ENCODE measurements around the gene SIX3. TPM values are rescaled to one million over a fixed set of nuclear protein-coding genes. Genes with fewer than 3 reads are reported as not detected.

SIX3 gene
- total RNA-seq, 1 donor from 2014 or later = 0.18 TPM

DNA sequence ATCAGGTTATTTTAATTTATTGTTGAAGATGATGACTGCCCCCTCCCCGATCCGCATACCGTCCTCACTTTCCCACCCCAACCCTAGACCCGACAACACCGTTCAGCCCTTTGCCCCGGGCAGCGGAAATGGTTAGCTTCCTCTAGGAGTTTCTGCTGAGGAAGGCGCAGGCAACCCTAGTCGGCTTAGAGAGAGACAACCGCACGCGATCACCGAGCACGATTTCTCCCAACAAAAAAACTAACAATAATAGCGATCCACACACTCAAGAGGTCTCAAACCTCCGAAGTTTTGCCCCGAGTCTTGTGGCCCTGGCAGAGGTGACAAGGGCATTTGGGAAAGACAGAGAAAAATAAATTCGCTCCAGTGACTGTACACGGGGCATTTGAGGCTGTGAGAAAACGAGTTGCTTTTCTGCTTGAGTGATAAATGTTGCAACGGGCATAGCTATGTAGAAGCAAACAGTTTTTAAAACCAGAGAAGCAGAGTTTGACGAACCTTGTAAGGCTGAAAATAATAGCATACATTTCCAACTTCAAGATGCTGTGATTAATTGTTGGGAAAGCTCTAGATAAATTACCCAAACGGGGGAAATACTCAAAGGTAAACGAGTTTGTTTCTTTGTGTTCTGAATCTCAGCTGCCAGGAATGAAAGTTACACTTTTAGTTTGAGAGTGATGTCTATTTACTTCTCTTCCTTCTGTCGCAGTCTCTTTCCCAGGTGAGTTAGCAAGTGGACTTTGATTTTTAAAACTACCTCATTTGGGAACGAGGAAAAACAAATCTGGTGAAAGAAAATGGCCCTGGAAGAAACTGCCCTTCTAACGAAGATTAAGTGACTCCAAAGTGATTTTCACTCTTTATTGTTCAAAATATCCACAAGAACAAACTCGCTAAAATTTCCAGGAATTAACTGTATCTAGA is 11.0 kb upstream of the SIX3 start:
- intact Hi-C loops (cut with micrococcal nuclease) = loop anchor here (5.0 kb wide), 1 partner anchor 128 kb away; no protein-coding TSS in a partner anchor

DNA sequence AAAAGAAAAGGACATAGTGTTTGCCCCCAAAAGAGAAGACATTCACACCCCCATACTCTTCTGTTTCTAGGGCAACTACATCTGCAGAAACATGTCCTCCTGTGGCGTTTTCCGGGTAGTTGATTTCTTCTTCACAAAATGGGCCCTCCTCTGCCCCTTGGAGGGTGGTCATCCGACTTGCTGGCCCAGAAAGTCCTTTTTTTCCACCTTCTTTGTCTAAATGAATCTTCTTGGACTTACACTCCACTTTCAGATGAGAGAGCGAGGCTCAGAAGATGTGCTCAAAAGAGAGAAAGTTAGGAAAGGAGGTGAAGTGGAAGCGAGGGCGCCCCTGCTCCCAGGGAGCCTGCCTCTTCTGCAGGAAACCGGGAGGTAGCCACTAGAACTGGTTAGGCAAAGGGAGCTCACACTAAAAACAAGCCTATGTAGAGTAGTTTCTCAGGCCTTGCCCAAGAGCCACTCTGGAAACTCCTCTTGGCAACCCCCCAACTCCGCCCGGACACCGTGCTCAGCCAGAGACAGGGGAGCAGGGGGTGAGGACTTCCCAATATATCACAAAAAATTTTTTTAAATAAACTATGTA is 10.2 kb upstream of the SIX3 start:
- intact Hi-C loops (cut with micrococcal nuclease) = loop anchor here (5.0 kb wide), 1 partner anchor 129 kb away; no protein-coding TSS in a partner anchor

DNA sequence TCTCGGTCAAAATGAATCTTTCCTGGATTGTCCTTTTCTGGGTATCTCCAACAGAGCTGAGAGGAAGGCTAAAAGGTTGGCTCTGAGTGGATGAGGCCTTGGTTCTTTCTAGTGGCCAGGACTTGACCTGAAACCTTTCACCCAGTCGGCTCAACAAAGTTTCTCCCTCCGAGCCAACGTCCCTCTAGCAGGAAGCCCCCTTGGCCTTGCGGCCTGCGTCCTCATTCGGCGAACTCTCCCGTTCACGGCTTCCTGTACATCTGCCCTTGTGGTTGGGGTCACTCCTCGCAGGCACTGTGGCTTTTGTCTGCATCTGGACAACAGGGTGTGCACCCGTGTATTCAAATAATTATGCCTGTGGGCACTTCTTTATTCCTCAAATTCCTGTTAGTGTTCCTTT is 9.4 kb upstream of the SIX3 start:
- intact Hi-C loops (cut with micrococcal nuclease) = loop anchor here (5.0 kb wide), 1 partner anchor 130 kb away; no protein-coding TSS in a partner anchor

DNA sequence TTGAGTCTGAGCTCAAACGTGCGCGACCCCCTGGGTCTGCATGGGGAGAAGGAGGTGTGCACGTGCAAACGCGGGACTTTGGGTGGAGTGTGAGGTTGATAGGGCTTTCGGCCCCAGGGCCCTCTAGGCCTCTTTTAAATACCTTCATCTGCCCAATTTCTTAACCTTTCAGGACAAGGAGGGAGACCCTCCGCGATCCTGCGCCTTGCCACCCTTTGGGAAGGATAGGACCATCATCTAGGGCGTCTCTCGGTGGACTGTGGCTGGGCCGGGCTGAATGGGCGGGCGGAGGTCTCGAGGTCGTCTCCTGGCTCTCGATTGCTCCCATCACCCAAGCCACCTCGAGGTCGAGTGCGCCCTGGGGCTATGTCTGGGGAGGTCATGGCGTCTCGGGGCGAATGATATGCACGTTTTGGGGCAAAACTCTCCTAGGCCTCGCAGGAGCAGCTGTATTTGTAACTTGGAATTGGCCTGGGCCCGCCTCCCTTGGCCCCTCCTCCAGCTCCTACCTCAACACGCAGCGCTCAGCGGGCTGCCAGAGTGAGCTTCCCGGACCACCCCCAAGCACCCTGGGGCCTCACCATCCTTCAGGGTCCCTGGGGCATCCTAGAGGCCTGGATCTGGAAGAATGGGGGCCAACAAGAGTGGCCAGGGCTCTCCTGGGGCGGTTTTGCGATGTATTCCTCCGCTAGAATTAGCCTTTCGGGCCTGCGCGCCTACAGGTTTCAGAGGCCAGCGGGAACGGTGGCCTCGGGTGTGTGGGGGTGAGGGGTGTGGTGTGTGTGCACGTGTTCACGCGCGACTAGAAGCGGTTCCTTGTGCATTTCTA is 8.7 kb upstream of the SIX3 start:
- intact Hi-C loops (cut with micrococcal nuclease) = loop anchor here (5.0 kb wide), 1 partner anchor 130 kb away; no protein-coding TSS in a partner anchor

DNA sequence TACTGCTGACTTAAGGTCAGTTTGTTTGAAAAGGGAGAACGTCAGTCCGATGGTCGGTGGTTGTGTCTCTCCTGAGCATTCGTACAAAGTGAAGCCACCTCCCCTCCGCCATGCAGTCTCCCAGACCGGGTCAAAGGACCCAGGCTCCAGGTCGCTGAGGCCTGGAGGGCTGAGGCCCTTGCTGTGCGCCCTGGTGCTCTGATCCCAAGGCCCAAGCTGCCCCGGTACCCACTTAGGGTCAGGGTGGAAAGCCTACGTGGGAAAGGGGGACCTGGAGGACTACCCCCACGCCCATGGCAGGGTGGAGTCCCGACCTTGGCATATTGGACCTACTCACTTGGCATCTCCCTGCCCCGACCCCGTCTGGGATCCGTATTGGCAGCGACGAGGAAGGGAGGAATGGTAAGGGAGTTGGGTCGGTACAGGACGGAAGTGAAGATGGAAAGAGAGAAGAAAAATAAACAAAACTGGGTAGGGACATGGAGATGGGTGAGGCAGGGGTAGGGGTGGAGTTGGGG is 8.0 kb upstream of the SIX3 start:
- intact Hi-C loops (cut with micrococcal nuclease) = loop anchor here (5.0 kb wide), 1 partner anchor 131 kb away; no protein-coding TSS in a partner anchor

DNA sequence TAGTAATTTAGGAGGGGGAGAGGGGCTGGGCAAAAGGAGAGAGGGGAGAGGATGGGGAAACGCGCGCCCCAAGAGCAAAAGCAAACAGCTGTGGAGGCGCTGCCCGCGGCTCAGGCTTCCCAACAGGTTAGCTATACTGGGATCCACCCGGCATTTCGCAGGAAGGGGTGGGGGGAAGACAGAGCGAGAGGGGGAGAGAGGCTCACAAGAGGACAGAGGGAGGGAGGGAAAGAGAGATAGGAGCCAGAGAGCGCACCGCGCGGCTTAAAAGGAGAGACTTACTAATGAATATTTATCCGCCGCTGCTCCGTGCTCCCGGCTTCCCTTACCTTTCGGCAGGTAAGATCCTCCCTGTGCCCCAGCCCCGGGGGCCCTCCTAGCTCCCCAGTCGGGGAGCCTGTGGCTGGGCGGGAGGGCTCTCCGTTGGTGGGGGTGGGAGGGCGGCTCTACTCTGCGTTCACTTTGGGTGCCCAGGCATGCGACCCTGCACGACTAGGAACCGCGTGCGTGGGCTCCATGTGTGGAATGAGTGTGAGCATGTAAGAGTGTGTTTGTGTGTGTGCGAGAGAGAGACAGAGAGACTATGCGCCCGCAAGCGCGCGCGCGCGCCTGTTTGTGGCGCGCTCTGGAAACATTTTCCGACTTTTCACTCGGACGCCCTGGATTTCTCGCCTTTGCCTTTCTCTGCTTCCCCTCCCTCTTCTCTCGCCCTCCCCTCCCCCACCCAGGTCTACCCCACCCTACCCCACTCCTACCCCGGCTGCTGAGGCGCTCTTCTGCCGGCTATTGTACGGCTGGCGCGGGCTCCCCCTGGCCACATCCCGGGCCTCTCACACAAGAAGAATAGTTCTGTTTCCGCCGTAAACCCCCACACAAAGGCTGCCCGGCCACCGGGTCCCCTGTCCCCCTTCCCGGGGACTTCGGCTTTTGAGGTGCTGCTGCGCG is 7.2 kb upstream of the SIX3 start:
- intact Hi-C loops (cut with micrococcal nuclease) = loop anchor here (5.0 kb wide), 1 partner anchor 132 kb away; no protein-coding TSS in a partner anchor

DNA sequence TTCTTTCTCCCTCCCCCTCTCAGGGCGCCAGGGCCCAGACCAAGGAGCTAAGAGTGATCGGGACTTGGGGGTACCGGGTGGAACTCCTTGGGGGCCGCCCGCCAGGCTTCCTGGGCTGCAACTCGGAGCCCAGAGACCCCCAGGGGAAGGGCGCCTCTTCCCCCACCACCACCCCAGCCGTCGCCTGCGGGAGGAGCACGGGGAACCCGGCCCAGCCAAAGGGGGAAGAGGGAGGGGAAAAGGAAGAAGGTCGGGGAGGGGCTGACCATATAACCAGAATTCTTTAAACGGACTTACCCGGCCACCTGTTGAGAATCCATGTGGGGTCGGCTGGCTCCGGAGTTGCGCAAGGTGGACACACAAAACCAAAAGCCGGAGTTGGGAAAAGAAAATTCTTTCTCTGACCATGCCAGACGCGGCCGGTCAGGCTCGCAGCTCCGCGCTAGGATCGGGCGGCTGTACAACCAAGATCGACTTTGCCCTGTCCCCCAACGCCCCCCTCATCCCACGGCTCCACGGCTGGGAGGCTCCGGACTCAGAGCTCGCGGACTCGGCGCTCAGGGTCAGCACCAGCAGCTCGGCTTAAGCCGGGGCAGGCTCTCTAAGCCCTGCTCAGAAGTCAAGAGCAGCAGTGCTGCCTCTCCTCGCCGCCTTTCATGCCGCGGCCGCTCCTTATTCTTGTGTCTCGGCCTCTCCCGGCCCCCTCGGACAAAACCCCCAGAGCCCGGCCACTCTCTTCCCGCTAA is 6.3 kb upstream of the SIX3 start:
- intact Hi-C loops (cut with micrococcal nuclease) = loop anchor here (5.0 kb wide), 2 partner anchors 133 to 232 kb away; no protein-coding TSS in a partner anchor

DNA sequence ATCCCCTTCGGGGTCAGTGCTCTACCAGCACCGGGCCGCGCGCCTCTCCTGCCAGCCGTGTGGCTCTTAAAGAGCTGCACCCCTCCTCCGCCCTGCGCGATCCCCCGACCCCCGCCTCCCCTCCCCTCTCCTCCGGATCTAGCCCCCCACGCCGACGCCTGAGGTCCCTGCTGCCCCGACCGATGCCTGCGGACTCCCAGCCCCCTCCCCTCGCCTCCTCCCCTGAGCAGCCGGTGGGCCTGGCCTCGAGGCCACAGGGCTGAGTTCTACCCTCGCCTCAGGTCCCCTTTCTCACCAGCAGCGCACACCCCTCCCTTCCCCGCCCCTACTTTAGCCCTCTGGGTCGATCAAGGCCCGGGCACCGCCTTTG is 5.8 kb upstream of the SIX3 start:
- intact Hi-C loops (cut with micrococcal nuclease) = loop anchor here (5.0 kb wide), 1 partner anchor 232 kb away; no protein-coding TSS in a partner anchor

DNA sequence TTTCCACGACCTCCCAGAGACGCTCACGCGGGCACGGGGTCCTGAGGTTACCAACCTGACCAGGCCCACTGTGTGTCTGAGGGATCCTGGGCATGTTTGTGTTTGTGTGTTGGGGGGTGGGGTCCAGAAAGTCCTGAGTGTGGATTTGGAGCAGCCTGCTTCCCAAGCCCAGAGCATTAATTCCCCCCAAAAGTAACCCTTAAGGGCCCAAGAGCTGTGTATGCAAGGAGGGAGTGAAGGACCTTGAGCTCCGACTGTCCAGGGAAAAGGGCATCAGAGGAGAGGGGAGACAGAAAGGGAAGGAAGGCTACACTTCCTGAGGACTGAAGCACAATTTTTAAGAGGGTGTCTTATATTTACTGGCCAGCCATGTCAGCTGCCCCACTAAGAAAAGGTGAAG is 5.2 kb upstream of the SIX3 start:
- intact Hi-C loops (cut with micrococcal nuclease) = loop anchor here (5.0 kb wide), 1 partner anchor 231 kb away; no protein-coding TSS in a partner anchor

DNA sequence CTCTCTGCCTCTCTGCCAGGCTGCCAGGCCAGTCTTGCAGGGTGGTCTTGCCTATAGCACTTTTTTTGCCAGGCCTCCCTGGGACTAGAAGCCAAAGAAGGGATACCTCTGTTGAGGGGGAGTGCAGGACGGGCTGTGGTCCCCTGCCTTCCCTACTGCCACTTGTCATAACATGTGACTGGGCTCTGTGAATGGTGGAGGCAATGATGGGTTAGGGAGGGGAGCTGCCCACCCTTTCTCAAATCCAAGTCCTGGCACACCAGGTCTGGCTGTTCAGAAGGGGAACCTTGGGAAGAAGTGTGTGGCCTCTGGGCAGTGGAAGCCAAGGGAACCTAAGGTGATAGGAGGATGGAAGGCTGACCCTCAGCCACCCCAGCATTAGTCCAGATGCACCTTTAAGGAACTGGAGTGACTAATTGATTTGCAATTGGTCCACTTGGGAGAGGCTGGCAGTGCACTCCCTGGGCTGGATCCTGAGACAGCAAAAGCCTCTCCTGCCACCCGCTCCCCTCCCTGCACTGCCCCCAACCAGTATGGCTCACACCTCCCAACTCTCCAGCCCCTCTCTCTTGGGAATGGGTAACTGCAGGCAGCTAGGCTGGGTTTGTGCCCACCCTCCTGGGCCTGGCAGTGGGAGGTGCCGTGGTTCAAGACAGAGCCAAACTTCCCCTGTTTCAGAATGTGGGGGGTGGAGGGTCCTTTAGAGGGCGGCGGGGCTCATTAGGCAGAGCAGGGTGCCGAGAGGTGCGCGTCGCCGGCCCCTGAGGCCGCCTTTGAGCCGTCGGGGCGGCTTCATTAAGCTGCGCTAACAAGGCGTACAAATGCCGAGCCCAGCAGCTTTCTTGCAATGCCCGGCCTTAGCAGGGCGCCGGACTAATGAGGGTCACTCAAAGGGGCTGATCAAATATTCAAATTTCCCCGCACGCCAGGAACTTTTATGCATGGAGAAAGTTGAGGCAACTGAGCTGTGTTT is 4.5 kb upstream of the SIX3 start:
- intact Hi-C loops (cut with micrococcal nuclease) = loop anchor here (5.0 kb wide), 1 partner anchor 230 kb away; no protein-coding TSS in a partner anchor

DNA sequence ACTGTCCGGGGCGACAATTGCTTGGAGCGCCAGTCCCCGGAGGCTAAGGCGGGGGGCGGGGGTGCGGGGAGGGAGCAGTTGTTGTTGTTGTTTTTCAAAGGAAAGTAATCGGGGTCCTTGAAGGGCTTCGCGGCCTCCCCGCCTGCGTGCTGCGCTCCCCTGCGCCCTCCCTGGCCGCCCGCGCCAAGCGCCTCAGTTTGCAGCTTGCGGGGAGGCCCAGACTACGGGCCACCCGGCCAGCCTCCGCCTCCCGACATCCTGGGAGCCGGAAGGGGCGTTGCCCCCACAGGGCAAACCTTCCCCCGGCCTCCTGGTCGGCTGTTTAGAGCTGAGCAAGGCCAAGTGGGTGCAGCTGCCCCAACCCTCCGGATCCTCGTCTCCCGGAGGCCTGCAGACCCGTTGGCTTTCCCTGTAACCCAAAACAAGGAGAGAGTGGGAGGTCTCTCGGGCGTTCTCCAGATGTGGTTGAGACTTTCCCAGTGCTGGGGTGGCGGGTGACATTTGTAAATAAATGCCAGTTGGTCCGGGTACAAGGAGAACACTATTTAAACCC is 3.7 kb upstream of the SIX3 start:
- intact Hi-C loops (cut with micrococcal nuclease) = loop anchor here (5.0 kb wide), 1 partner anchor 230 kb away; no protein-coding TSS in a partner anchor

DNA sequence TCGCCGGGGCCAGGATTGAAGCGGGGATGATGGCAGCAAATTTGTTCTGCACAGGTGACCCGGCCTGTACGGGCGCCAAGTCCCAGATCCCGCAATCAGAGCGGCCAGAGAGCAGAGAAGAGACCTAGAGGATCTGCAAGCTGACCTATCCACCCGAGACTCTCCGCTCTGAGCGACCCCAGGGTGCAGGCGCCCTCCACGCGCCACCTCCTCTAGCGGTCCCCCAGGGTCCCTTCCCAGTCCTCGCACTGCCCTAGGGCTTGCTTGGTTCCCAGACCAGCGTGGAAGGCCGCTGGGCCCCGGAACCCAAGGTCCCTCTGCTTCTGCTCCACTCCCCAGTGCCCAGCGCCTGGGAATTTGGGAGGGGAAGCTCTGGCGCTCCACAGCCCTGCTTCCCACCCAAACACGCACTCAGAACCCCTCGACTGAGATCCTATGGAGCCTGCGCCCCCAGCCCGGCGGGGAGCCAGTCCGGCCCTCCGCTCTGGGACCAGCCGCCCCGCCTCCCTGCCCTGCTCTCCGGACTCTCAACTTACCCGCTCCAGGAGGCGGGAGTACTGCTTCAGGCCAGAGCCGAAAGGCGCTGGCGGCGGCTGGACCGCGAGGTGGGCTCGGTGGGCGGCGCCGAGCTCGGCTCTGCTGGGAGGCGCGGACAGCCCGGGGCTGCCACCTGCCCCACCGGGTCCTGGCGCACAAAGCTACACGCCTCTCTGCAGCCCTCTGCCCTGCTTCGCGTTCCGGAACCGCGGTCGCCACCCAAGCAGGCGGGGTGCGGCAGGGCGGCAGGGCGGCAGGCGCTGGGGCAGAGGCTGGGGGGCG is 3.0 kb upstream of the SIX3 start:
- intact Hi-C loops (cut with micrococcal nuclease) = loop anchor here (5.0 kb wide), 1 partner anchor 229 kb away; no protein-coding TSS in a partner anchor

DNA sequence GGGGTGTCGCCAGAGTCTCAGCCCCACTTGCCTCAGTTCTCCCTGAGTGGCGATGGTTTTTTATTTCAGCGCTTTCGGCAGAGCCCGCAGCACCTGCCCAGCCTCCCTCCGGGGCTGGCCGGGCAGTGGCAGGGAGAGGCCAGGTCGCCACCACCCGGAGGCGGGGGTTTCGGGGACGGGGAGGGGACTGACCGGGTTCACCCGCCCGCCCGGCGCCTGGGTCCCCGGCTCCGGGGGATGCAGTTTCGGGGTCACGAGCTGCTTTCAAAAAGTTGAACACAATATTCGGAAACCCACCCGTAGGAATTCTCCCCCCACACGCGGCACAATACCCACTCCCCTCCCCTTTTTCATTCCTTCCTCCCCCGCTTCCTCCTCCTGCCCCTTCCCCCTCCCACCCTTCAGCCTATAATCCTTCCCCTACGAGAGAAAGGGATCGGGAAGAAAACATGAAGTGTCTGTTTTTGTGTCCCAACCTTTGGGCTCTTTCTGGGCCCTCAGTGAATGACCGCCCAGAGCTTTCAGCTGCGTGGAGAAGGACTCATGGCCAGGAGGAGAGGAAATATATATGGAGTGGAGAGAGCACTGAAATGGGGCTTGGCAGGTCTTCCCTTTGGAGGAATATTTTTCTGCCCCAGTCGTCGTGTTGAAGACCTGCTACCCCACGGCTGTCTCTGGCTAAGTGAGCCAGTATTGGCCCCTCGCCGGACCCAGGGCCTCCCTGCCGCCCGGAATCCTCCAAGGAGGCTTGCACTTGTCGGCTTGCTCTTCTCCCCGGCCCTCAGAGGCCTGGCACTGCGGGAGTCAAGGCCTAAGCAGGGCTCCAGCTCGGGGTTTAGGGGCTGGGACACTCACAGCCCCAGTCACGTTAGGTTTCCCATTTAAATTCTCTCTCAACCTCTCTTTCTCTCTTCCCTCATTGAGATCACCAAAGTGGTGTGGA is 2.1 kb upstream of the SIX3 start:
- intact Hi-C loops (cut with micrococcal nuclease) = loop anchor here (5.0 kb wide), 2 partner anchors 68 to 228 kb away; partner anchors contain the start of gene SIX2

DNA sequence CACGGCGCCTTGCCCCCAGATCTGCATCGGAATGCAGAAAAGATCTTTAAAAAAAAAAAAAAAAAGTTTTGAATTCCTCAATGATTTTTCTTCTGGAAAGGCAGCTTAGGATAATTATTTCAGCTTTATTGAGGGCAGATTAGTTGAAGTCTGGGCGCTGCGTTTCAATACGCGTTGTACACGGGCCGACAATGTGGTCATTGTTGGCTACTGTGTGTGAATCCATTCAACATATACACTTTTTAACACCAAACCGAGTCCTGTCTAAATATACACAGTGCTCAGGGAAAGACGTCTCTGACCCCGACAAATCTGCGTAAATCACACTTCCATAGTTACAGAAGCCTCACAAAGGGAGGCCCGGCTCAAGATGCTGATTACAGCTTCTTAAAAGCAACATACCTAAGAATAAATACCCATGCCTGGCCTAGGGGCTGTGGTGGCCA is 1.4 kb upstream of the SIX3 start:
- intact Hi-C loops (cut with micrococcal nuclease) = loop anchor here (5.0 kb wide), 1 partner anchor 67 kb away; the partner anchor contains the start of gene SIX2

Measured in T-helper 2 cell treated with Interferon-gamma antibody and Interleukin-4, amounts not matched to agents 100 ng/mL and 5 ng/mL, for 36 hours (primary cell).